ENCODE measurements around the gene PIM3. TPM values are rescaled to one million over a fixed set of nuclear protein-coding genes. Genes with fewer than 3 reads are reported as not detected.

Gene PIM3
- total RNA-seq, 1 donor from 2014 or later, result 290 TPM

DNA sequence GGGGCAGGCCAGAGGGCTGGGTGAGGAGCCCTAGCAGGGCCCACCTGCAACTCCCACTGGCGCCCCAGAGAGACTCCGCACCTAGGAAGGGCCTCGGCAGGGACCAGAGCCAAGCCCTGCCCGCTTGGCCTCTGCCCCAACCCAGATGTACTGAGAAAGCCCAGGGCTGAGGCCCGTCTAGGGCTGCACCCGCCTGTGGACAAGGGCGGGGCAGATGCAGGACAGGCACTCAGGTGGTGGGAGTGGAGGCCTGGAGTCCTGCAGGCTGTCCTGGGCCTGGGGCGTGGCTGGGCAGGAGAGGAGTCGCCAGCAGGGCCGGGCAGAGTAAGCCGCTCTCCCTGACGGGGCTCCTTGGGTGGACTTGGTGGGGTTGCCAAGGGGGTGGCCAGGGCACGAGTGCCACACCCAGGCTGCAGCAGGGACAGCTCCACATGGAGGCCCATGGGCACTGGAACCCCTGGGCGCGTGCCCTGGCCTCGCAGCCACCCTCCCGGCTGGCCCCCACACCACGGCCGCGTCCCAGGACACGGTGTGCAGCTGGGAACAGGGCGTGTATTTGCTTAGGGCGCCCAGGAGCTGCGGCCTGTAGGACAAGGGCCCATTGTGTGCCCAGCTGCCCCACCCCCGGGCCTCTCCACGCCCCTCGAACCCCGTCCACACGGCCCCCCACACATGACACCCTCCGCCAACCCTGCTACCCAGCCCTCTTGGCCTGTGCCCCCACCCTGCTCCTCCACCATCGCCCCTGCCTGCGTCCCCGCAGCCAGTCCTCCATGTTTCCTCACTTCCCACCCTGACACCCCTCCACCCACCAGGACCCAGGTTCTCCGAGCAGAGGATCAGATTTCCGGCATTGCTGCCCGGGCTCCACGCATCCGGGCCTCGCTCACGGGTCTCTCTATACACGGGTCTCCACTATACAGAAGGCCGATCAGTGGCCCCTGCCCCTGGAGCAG, 11.3 kb upstream of the PIM3 start:
- DNase-seq (ENCODE audit: low spot score), result no peak
- intact Hi-C loops (cut with micrococcal nuclease), result no loop called here
- no peak overlapping the region for H3K27ac Mint-ChIP-seq
- no peak overlapping the region for H3K4me3 Mint-ChIP-seq
- H3K4me1 Mint-ChIP-seq (ENCODE audit: low read depth), result peaks cover 5% of the 10 kb centered on the region
- H3K36me3 Mint-ChIP-seq (ENCODE audit: low read depth), result no peaks in the 10 kb centered on the region
- H3K27me3 Mint-ChIP-seq (ENCODE audit: insufficient read depth), result no peaks in the 10 kb centered on the region
- no peaks in the 10 kb centered on the region for H3K9me3 Mint-ChIP-seq

DNA sequence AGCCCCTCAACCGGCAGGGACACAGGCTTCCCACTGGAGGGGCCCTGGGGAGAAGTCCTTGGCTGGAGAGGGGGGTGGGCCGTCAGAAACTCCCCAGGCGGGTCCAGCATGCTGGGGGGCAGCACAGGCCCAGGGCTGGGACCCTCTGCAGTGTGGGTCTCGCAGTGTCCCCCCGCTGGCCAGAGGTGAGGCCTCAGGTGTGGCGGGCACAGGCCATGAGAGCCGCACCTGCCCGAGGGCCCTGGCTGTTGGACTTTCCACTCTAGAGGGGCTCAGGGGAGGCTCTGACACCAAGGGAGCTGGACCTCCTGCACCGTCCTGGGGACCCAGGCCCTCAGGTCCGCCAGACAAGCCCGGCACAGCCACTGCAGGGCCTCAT, 10.7 kb upstream of the PIM3 start:
- peaks cover 5% of the 10 kb centered on the region for H3K4me1 Mint-ChIP-seq (ENCODE audit: low read depth)
- no peaks in the 10 kb centered on the region for H3K36me3 Mint-ChIP-seq (ENCODE audit: low read depth)

DNA sequence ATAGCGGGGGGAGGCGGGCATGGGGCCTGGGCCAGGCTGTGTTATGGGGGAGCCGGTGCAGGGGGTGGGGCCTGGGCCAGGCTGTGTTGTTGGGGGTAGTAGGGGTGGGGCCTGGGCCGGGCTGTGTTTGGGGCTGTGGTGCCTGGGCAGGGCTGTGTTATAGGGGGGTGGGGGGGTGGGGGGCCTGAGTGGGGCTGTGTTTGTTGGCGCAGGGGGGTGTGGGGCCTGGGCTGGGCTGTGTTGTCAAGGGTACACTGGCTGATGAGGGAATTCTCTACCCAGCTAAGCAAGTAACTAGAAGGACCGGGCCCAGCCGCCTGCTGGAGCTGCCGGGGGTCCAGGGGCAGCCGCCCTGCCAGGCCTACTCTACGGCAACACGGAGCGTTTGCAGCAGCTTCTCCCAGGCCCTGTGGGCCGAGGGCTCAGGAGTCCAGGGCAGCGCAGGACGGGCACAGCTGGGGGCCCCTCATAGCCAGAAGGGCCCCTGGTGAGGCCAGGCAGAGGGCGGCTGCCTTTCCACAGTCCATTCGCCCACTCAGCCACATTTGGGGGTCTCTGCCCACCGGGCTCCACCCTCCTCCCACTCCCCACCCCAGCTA, 10.1 kb upstream of the PIM3 start:
- intact Hi-C loops (cut with micrococcal nuclease), result no loop called here
- H3K4me3 Mint-ChIP-seq, result no peak overlapping the region
- no peak for DNase-seq (ENCODE audit: low spot score)
- no peaks in the 10 kb centered on the region for H3K9me3 Mint-ChIP-seq
- no peak overlapping the region for H3K27ac Mint-ChIP-seq
- H3K4me1 Mint-ChIP-seq (ENCODE audit: low read depth), result peaks cover 4% of the 10 kb centered on the region
- no peaks in the 10 kb centered on the region for H3K36me3 Mint-ChIP-seq (ENCODE audit: low read depth)
- H3K27me3 Mint-ChIP-seq (ENCODE audit: insufficient read depth), result no peaks in the 10 kb centered on the region

More for the DNA sequence above, 10.7 kb upstream of the PIM3 start:
- Mint-ChIP-seq H3K27me3 (ENCODE audit: insufficient read depth) (no peaks in the 10 kb centered on the region), H3K27ac (no peak overlapping the region), H3K4me3 (no peak overlapping the region), H3K9me3 (no peaks in the 10 kb centered on the region)
- intact Hi-C loops (cut with micrococcal nuclease), result no loop called here
- DNase-seq (ENCODE audit: low spot score), result no peak

DNA sequence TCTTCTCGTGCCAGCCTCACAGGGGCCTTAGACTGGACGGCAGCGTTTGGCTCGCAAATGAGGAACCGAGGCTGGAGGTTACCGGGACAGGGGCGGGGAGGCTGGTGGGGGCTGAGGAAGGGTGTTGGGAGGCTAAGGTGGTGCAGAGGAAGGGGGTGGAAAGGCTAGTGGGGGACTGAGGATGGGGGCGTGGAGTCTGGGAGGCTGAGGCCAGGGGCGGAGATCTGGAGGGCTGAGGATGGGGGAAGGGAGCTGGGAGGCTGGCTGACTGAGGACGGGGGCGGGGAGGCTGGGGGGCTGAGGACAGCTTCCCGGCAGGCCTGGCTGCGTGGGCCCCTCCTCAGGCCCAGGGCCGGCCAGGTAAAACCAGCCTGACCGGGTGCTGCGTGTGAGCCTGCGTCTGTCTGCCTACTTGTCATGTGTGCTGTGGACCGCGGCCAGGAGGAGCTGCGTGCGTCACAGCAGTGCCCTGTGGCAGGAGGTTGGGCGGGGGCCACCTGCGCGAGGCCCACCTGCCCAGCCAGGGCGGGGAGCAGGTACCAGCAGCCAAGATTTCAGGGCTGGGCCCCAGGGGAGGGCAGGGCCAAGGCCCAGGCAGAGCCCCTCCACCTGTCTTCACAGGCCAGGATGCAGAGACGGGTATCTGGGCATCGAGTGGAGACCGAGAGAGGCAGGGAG, 9.4 kb upstream of the PIM3 start:
- Mint-ChIP-seq H3K27me3 (ENCODE audit: insufficient read depth) (no peaks in the 10 kb centered on the region), H3K27ac (no peak overlapping the region), H3K4me3 (no peak overlapping the region), H3K4me1 (ENCODE audit: low read depth) (no peaks in the 10 kb centered on the region), H3K9me3 (no peaks in the 10 kb centered on the region), H3K36me3 (ENCODE audit: low read depth) (no peaks in the 10 kb centered on the region)
- no peak for DNase-seq (ENCODE audit: low spot score)
- intact Hi-C loops (cut with micrococcal nuclease), result no loop called here

DNA sequence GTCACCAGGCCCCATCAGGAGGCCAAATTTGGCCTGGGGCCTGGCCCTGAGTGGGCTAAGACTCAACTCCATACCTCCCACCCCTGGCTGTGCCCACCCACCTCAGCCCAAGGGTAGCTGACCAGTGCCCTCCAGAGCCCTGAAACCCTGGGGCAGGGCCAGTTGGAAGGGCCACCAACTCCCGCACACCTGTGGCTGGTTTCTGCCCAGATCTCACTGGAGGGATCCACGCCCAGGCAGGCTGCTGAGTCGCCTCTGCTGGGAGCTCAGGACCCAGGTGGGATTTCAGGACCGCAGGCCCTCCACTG, 8.9 kb upstream of the PIM3 start:
- DNase-seq (ENCODE audit: low spot score), result no peak
- no peak overlapping the region for H3K4me3 Mint-ChIP-seq
- intact Hi-C loops (cut with micrococcal nuclease), result no loop called here
- no peaks in the 10 kb centered on the region for H3K9me3 Mint-ChIP-seq
- no peaks in the 10 kb centered on the region for H3K36me3 Mint-ChIP-seq (ENCODE audit: low read depth)
- H3K27me3 Mint-ChIP-seq (ENCODE audit: insufficient read depth), result no peaks in the 10 kb centered on the region
- H3K4me1 Mint-ChIP-seq (ENCODE audit: low read depth), result no peaks in the 10 kb centered on the region
- no peak overlapping the region for H3K27ac Mint-ChIP-seq

DNA sequence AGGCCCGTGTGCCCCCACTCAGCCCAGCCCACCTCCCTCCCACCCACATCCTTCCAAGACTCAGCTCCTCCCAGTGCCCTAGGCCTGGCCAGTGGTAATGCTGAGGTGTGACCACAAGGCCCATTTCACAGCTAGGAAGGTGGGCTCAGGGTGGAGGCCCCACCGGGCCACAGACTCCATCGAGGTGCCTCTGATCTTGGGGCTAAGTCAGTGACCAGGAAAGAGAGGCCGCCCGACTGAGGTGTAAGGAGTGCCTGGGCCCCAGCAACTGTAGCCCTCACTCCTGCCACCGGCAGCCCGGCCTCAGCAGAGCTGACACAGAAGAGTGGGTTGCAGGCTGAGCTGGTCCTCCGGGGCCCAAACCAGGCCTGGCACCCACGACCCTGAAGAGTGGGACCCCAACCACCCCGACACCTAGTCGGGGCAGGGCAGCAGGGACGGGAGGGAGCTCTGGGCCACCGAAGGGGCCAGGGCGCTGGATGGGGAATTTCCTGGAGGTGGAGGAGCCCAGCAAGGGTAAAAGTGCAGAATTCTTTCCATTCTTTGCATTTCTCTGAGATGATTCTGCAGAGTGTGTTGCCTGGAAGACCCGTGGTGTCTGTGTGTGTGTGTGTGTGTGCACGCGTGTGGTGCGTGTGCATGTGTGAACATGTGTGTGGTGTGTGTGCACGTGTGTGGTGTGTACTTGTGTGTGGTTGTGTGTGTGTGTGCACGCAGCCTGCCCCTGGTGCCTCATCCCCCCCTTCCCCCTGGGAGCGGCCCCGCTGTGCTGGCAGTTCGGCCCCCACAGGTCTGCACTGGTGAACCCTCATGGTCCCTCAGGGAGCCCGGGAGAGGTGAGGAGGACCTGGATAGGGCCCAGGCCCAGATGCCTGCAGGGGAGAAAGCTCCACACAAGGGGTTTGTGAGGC, 8.3 kb upstream of the PIM3 start:
- no peak for DNase-seq (ENCODE audit: low spot score)
- Mint-ChIP-seq H3K4me1 (ENCODE audit: low read depth) (no peaks in the 10 kb centered on the region), H3K9me3 (no peaks in the 10 kb centered on the region), H3K27ac (no peak overlapping the region), H3K36me3 (ENCODE audit: low read depth) (no peaks in the 10 kb centered on the region), H3K27me3 (ENCODE audit: insufficient read depth) (no peaks in the 10 kb centered on the region), H3K4me3 (no peak overlapping the region)
- intact Hi-C loops (cut with micrococcal nuclease), result no loop called here

DNA sequence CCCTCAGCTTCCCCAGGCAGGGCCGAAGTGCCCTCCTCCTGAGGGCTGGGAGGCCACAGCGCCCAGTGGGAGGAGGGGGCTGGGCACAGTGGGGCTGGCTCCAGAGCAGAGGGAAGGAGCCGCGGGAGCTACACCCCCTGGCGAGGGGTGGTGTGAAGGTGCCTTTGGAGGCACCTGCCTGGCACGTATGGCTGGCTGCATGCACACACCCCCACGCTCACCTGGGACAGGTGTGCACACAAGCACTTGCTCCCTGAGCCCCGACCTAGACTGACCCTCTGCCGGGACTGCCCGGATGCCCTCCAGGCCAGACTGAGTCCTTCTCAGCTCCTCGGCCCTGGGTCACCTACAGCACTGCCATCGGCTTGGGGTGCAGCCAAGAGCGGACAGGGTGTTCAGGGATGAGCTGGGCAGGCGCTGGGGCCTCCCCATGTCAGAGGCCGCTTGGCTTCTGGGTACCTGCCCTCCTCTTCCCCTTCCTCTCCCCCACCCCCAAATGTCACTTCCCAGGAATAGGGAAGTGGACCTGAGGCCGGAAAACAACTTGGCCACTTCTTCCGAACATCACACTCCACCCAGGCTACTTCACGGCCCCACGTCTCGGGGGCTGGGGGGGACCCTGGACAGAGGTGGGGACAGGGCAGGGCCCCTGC, 7.4 kb upstream of the PIM3 start:
- Mint-ChIP-seq H3K27me3 (ENCODE audit: insufficient read depth) (no peaks in the 10 kb centered on the region), H3K4me3 (no peak overlapping the region), H3K9me3 (no peaks in the 10 kb centered on the region), H3K36me3 (ENCODE audit: low read depth) (no peaks in the 10 kb centered on the region), H3K4me1 (ENCODE audit: low read depth) (peaks cover 3% of the 10 kb centered on the region), H3K27ac (no peak overlapping the region)
- intact Hi-C loops (cut with micrococcal nuclease), result no loop called here
- DNase-seq (ENCODE audit: low spot score), result no peak

DNA sequence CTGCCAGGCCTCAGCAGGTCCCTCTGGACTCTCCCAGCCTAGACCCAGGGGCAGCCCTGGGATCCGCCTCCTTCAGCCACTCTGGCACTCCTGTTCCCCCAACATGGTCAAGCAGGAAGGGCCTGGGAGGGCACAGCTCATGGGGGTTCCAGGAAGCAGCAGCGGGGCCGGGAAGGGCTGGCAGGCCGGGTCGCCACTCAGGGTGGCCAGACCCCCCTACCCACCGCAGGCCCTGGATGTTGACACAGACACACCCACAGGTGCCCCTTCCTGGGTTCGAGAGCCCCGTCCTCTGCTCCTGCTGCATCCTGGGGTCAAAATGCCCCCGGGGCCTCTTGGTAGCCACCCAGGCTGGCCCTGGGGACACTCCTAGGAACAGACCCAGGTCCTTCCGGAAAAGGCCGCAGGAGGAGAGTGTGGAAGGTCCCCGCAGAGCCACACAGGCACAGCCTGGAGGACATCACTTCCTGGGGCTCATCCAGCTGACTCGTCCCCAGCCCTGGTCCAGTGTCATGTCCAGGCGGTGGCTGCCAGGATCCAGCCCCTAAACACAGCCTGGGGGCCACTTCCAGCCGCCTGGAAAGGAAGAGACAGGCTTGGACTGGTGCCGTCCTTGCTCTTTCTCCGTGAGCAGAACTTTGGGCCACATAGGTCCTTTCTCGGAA, 6.8 kb upstream of the PIM3 start:
- Mint-ChIP-seq H3K27me3 (ENCODE audit: insufficient read depth) (no peaks in the 10 kb centered on the region), H3K9me3 (no peaks in the 10 kb centered on the region), H3K4me3 (no peak overlapping the region), H3K4me1 (ENCODE audit: low read depth) (peaks cover 6% of the 10 kb centered on the region), H3K36me3 (ENCODE audit: low read depth) (no peaks in the 10 kb centered on the region), H3K27ac (no peak overlapping the region)
- DNase-seq (ENCODE audit: low spot score), result no peak
- intact Hi-C loops (cut with micrococcal nuclease), result no loop called here

DNA sequence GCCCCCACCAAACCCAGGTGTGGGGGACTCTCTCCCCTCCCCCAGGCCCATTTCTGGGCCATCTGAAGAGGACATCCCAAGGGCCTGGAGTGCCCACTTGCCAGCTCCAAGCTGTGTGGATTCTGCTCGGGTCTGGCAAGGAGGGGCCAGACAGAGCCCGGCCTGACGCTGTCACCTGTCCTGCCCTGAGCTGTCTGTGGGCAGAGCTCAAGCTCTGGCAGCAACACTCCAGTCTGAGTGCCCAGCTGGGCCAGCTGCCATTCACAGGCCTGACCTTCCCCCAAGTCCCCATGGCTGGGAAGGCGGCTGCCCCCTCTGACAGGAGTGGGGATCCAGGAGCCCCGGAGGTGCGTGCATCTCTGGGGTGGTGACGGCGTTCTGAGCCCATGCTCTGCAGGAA, 6.2 kb upstream of the PIM3 start:
- no peaks in the 10 kb centered on the region for H3K9me3 Mint-ChIP-seq
- H3K27ac Mint-ChIP-seq, result no peak overlapping the region
- intact Hi-C loops (cut with micrococcal nuclease), result no loop called here
- no peaks in the 10 kb centered on the region for H3K27me3 Mint-ChIP-seq (ENCODE audit: insufficient read depth)
- no peak for DNase-seq (ENCODE audit: low spot score)
- peaks cover 11% of the 10 kb centered on the region for H3K4me1 Mint-ChIP-seq (ENCODE audit: low read depth)
- H3K36me3 Mint-ChIP-seq (ENCODE audit: low read depth), result no peaks in the 10 kb centered on the region
- no peak overlapping the region for H3K4me3 Mint-ChIP-seq

DNA sequence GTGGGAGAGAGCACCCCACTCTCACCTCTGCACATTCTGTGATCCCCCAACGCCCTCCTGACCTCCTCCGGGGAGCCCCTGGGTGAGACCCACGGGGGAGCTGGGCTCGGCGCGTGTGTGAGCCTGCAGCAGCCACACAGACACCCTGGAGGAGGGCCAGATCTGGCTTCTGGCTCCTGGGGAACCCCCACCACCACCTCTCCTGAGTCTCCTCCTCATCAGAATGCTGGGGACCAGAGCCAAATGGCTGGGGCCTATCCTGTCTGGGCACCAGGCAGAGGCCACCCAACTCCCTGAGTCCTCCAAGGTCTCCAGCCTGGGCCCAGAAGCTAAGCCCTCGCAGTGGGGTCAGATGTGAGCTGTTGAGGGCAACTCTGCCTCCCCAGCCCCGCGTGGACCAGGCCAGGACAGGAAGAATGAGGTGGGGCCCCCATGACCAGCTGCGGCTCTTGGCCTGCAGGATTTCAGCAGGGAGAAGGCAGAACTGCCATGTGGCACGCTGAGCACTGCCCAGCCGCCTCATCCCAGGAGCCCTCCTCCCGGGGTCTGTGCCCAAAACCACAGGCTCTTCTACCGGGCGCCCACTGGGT, 5.5 kb upstream of the PIM3 start:
- H3K36me3 Mint-ChIP-seq (ENCODE audit: low read depth), result no peaks in the 10 kb centered on the region
- no peak for DNase-seq (ENCODE audit: low spot score)

DNA sequence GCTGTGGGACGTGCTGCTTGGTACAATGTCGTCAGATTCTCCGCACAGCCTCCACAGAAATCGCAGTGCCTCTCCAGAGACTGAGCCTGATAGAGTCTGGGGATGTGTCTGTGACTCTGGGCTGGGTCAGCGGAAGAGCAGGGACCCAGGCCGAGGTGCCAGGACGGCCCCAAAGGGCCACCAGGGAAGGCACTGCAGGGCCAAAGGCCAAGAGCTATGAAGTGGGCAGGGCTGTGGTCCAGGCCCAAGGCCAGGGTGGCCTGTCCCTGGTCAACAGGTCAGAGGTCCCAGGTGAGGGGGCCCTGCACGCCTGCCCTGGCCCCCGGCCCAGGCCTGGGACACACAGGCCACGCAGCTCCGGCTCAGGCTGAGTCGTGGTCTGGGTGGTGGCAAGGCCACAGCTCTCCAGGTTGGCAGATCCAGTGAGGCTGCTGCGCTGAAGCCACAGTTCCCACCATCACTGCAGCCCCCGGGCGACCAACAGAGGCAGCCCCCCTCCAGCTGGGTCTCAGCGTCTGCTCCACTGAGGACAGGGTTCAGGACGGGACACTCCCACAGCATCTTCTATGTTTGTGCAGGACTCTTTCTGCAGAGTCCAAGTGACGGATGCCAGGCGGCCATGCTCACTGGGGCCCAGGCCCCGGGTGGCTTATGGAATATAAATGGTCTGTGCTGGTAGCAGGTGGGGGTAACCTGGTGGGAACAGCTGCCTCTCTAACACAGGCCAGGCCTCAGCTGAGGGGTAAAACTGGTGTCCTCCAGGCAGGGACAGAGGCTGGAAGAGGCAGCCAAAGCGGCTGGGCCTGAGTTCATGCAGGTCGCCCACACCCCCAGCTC, 4.8 kb upstream of the PIM3 start:
- DNase-seq (ENCODE audit: low spot score), result no peak
- no peaks in the 10 kb centered on the region for H3K36me3 Mint-ChIP-seq (ENCODE audit: low read depth)
- H3K4me3 Mint-ChIP-seq, result no peak overlapping the region
- intact Hi-C loops (cut with micrococcal nuclease), result no loop called here
- H3K27me3 Mint-ChIP-seq (ENCODE audit: insufficient read depth), result no peaks in the 10 kb centered on the region
- H3K27ac Mint-ChIP-seq, result no peak overlapping the region
- no peaks in the 10 kb centered on the region for H3K9me3 Mint-ChIP-seq
- peaks cover 15% of the 10 kb centered on the region for H3K4me1 Mint-ChIP-seq (ENCODE audit: low read depth)

More for the DNA sequence above, 5.5 kb upstream of the PIM3 start:
- intact Hi-C loops (cut with micrococcal nuclease), result no loop called here
- H3K9me3 Mint-ChIP-seq, result no peaks in the 10 kb centered on the region
- H3K4me3 Mint-ChIP-seq, result no peak overlapping the region
- no peak overlapping the region for H3K27ac Mint-ChIP-seq
- peaks cover 15% of the 10 kb centered on the region for H3K4me1 Mint-ChIP-seq (ENCODE audit: low read depth)
- no peaks in the 10 kb centered on the region for H3K27me3 Mint-ChIP-seq (ENCODE audit: insufficient read depth)
